HepG2 (cell line): ENCODE results near the gene ALKBH2. TPM values are rescaled to one million over a fixed set of nuclear protein-coding genes. Genes with fewer than 3 reads are reported as not detected.

Source experiments
- ARNT ChIP-seq: fragments of 450-650 bp; IDR thresholded peaks from 2 replicates; pipeline ENCODE4 v1.6.1; 2017
- ARNT2 ChIP-seq: sonication (generic); formaldehyde crosslinking; IDR thresholded peaks from 2 replicates; pipeline ENCODE4 v1.8.0; 2022; ENCODE audit warnings: mild to moderate bottlenecking, low read depth, missing genetic modification reagents, moderate library complexity
- CCDC6 ChIP-seq: sonication (generic); formaldehyde crosslinking; IDR thresholded peaks from 2 replicates; pipeline ENCODE4 v1.8.1; 2022; ENCODE audit warnings: mild to moderate bottlenecking, missing genetic modification reagents, moderate library complexity
- CHCHD3 ChIP-seq: sonication (generic); formaldehyde crosslinking; IDR thresholded peaks from 2 replicates; pipeline ENCODE4 v1.8.0; 2022; ENCODE audit warnings: mild to moderate bottlenecking, missing genetic modification reagents, moderate library complexity
- HOXA7 ChIP-seq: sonication (generic); formaldehyde crosslinking; IDR thresholded peaks from 2 replicates; pipeline ENCODE4 v1.8.1; 2022; ENCODE audit warnings: mild to moderate bottlenecking, missing genetic modification reagents, moderate library complexity
- REXO4 ChIP-seq: sonication (generic); formaldehyde crosslinking; IDR thresholded peaks from 2 replicates; pipeline ENCODE4 v1.8.0; 2022; ENCODE audit warnings: missing genetic modification reagents, mild to moderate bottlenecking, borderline replicate concordance
- SETDB1 ChIP-seq: sonication (generic); formaldehyde crosslinking; IDR thresholded peaks from 2 replicates; pipeline ENCODE4 v1.5.1; 2020; ENCODE audit warnings: missing genetic modification reagents, mild to moderate bottlenecking, borderline replicate concordance
- SIN3A ChIP-seq: IDR thresholded peaks from 2 replicates; pipeline ENCODE4 v1.6.1; 2011; ENCODE audit warnings: low read depth, mild to moderate bottlenecking, control low read depth, low read length, borderline replicate concordance
- ZBTB20 ChIP-seq: sonication (generic); formaldehyde crosslinking; IDR thresholded peaks from 2 replicates; pipeline ENCODE4 v1.8.1; 2023; ENCODE audit warnings: missing genetic modification reagents, low read depth, mild to moderate bottlenecking, borderline replicate concordance
- ZFAT ChIP-seq: sonication (generic); formaldehyde crosslinking; conservative IDR thresholded peaks from 2 replicates; pipeline ENCODE4 v1.8.1; 2023; ENCODE audit warnings: missing genetic modification reagents, inconsistent platforms
- ZFP41 ChIP-seq: sonication (generic); formaldehyde crosslinking; IDR thresholded peaks from 2 replicates; pipeline ENCODE4 v1.4.0; 2020; ENCODE audit warnings: mild to moderate bottlenecking, missing genetic modification reagents, borderline replicate concordance
- ZKSCAN8 ChIP-seq: IDR thresholded peaks from 2 replicates; pipeline ENCODE4 v1.6.1; 2016; ENCODE audit warnings: borderline replicate concordance, missing genetic modification reagents, missing compliant biosample characterization
- ZMAT3 ChIP-seq: sonication (generic); formaldehyde crosslinking; conservative IDR thresholded peaks from 2 replicates; pipeline ENCODE4 v1.7.0; 2021; ENCODE audit warnings: missing genetic modification reagents
- ZNF12 ChIP-seq: sonication (generic); formaldehyde crosslinking; IDR thresholded peaks from 2 replicates; pipeline ENCODE4 v1.5.0; 2020; ENCODE audit warnings: missing genetic modification reagents
- ZNF207 ChIP-seq: fragments of 450-650 bp; IDR thresholded peaks from 2 replicates; pipeline ENCODE4 v1.6.1; 2016; ENCODE audit warnings: antibody characterized with exemption, borderline replicate concordance
- ZNF251 ChIP-seq: sonication (generic); formaldehyde crosslinking; IDR thresholded peaks from 2 replicates; pipeline ENCODE4 v1.9.0; 2021; ENCODE audit warnings: mild to moderate bottlenecking, missing genetic modification reagents
- ZNF253 ChIP-seq: sonication (generic); formaldehyde crosslinking; IDR thresholded peaks from 2 replicates; pipeline ENCODE4 v1.8.0; 2022; ENCODE audit warnings: mild to moderate bottlenecking, missing genetic modification reagents, borderline replicate concordance
- ZNF546 ChIP-seq: sonication (generic); formaldehyde crosslinking; conservative IDR thresholded peaks from 2 replicates; pipeline ENCODE4 v1.8.1; 2023; ENCODE audit warnings: mild to moderate bottlenecking, missing genetic modification reagents
- ZNF644 ChIP-seq: IDR thresholded peaks from 2 replicates; pipeline ENCODE4 v1.6.1; 2016; ENCODE audit warnings: low read depth
- polyA plus RNA-seq, 8 experiments: library from polyadenylated mRNA; depleted of rRNA in 3 of 8; stranded (reverse) in 7 of 8; unstranded in 1 of 8; fragments of >200 nt; fragmentation: Illumina TruSeq in 4 of 8; extraction: Trizol in 4 of 8; gene quantifications; 2 replicates each; pipeline versions ENCODE4 v1.2.1 to v1.2.3, GENCODE V29; 2011 to 2016; ENCODE audit warnings: low read depth in 4 of 8, missing spikeins in 1 of 8, mixed read lengths in 1 of 8; ENCODE audit not compliant: insufficient read depth in 1 of 8
- total RNA-seq, 5 experiments: library from RNA; depleted of rRNA; stranded (reverse); fragments of >200 nt; fragmentation: Illumina TruSeq; extraction: Trizol; gene quantifications; 2 replicates each; pipeline ENCODE4 v1.2.3, GENCODE V29; 2016; ENCODE audit warnings: low read depth in 1 of 5
- TF ChIP-seq, protein P1 (sequence below): sonication (generic); formaldehyde crosslinking; IDR thresholded peaks from 2 replicates; pipeline ENCODE4 v1.4.0; 2020; ENCODE audit warnings: missing genetic modification reagents
- TF ChIP-seq, protein P2 (sequence below): sonication (generic); formaldehyde crosslinking; IDR thresholded peaks from 2 replicates; pipeline ENCODE4 v1.4.0; 2020; ENCODE audit warnings: missing genetic modification reagents
- TF ChIP-seq, protein P3 (sequence below): sonication (generic); formaldehyde crosslinking; IDR thresholded peaks from 2 replicates; pipeline ENCODE4 v1.5.0; 2020; ENCODE audit warnings: missing genetic modification reagents
- TF ChIP-seq, protein P4 (sequence below): sonication (generic); formaldehyde crosslinking; IDR thresholded peaks from 2 replicates; pipeline ENCODE4 v1.8.0; 2022; ENCODE audit warnings: mild to moderate bottlenecking, missing genetic modification reagents, moderate library complexity

The ALKBH2 gene
- total and polyA plus RNA-seq, 2 of the 13 experiments (the other 11 are each of a cell fraction or from before 2014, with no cell fraction given), result 21.0 to 40.5 TPM

DNA sequence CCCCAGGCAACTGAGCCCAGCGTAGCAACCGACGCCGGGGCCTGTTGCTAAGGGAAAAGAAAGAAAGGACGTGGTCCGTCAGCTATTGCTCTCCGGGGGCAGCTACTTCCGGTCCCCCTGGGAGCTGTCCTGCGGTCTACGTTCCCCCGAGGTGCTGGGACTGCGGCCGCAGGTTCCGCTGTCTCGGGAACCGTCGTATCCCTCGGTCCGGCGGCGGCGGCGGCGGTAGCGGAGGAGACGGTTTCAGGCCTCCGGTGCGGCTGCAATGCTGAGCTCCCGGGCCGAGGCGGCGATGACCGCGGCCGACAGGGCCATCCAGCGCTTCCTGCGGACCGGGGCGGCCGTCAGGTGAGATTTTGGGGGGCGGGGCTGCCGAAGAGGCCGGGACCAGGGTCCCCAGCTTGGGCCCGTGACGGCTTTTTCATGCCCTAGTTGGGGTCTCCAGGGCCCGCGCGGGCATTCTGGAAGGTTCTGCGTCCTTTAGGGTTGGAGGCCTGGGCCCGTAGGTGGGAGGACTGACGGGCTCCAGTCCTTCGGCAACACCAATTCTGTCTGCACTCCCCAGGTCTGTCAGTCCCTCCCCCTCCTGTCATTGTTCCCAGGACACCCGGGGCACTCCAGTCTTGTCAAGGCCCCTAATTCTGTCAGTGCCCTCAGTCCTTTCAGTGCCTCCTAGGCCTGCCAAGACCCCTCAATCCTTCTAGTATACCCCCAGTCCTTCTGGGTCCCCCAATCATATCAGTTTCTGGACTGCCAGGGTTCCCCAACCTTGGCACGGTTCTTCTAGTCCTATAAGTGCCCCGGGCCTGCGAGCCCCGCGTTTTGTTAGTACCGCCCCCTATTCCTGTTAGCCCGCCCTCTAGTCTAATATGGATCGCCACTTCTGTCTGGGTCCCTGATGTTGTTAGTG is 40.6 kb downstream of the ALKBH2 start, which contains the start of gene USP30 (continued):
- peak; percentile 88; the same call in 1 of the 2 replicates for TF ChIP-seq ZKSCAN8 (CRISPR knock-in tag)
- peak; percentile 80; the same call in 1 of the 2 replicates for TF ChIP-seq CCDC6 (CRISPR knock-in tag)
- TF ChIP-seq, protein P1, sequence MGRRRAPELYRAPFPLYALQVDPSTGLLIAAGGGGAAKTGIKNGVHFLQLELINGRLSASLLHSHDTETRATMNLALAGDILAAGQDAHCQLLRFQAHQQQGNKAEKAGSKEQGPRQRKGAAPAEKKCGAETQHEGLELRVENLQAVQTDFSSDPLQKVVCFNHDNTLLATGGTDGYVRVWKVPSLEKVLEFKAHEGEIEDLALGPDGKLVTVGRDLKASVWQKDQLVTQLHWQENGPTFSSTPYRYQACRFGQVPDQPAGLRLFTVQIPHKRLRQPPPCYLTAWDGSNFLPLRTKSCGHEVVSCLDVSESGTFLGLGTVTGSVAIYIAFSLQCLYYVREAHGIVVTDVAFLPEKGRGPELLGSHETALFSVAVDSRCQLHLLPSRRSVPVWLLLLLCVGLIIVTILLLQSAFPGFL (CRISPR knock-in tag), result no peak
- no peak for TF ChIP-seq ARNT
- TF ChIP-seq ZNF644 (CRISPR knock-in tag), result no peak
- no peak for TF ChIP-seq REXO4 (CRISPR knock-in tag)
- no peak for TF ChIP-seq ZNF546 (CRISPR knock-in tag)
- TF ChIP-seq ZNF12 (CRISPR knock-in tag), result peak; percentile 79; the same call in 1 of the 2 replicates
- no peak; the same call in 1 of the 2 replicates for TF ChIP-seq ARNT2 (CRISPR knock-in tag)
- no peak for TF ChIP-seq SETDB1 (CRISPR knock-in tag)
- TF ChIP-seq ZFAT (CRISPR knock-in tag), result no peak
- TF ChIP-seq, protein P2, sequence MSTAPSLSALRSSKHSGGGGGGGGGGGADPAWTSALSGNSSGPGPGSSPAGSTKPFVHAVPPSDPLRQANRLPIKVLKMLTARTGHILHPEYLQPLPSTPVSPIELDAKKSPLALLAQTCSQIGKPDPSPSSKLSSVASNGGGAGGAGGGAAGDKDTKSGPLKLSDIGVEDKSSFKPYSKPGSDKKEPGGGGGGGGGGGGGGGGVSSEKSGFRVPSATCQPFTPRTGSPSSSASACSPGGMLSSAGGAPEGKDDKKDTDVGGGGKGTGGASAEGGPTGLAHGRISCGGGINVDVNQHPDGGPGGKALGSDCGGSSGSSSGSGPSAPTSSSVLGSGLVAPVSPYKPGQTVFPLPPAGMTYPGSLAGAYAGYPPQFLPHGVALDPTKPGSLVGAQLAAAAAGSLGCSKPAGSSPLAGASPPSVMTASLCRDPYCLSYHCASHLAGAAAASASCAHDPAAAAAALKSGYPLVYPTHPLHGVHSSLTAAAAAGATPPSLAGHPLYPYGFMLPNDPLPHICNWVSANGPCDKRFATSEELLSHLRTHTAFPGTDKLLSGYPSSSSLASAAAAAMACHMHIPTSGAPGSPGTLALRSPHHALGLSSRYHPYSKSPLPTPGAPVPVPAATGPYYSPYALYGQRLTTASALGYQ (CRISPR knock-in tag), result peak; percentile 54; the same call in 1 of the 2 replicates
- TF ChIP-seq ZFP41 (CRISPR knock-in tag), result no peak
- TF ChIP-seq SIN3A, result peak; percentile 98
- 0 out of 2 replicates have a peak, but pooled peaks have one; percentile 32 for TF ChIP-seq ZMAT3
- no peak for TF ChIP-seq HOXA7
- no peak for TF ChIP-seq ZNF253 (CRISPR knock-in tag)
- TF ChIP-seq ZBTB20 (CRISPR knock-in tag), result peak; percentile 82
- TF ChIP-seq ZNF207, result no peak
- TF ChIP-seq, protein P3, sequence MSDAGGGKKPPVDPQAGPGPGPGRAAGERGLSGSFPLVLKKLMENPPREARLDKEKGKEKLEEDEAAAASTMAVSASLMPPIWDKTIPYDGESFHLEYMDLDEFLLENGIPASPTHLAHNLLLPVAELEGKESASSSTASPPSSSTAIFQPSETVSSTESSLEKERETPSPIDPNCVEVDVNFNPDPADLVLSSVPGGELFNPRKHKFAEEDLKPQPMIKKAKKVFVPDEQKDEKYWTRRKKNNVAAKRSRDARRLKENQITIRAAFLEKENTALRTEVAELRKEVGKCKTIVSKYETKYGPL (CRISPR knock-in tag), result no peak
- no peak for TF ChIP-seq CHCHD3 (CRISPR knock-in tag)
- no peak for TF ChIP-seq ZNF251 (CRISPR knock-in tag)
- TF ChIP-seq, protein P4, sequence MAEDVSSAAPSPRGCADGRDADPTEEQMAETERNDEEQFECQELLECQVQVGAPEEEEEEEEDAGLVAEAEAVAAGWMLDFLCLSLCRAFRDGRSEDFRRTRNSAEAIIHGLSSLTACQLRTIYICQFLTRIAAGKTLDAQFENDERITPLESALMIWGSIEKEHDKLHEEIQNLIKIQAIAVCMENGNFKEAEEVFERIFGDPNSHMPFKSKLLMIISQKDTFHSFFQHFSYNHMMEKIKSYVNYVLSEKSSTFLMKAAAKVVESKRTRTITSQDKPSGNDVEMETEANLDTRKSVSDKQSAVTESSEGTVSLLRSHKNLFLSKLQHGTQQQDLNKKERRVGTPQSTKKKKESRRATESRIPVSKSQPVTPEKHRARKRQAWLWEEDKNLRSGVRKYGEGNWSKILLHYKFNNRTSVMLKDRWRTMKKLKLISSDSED (CRISPR knock-in tag), result no peak
